Epithelial cell of proximal tubule (primary cell): ENCODE measurements around the gene RPTOR. TPM values are rescaled to one million over a fixed set of nuclear protein-coding genes. Genes with fewer than 3 reads are reported as not detected.

Experiments used
- DNase-seq: peaks from one replicate; pipeline ENCODE4 v3.0.0-alpha.2; 2011; ENCODE audit warnings: low read depth
- H3K4me3 ChIP-seq: 2 replicates; pipeline ENCODE4 v1.5.1; 2011; ENCODE audit warnings: low read depth, mild to moderate bottlenecking, low read length
- total RNA-seq: library from RNA; depleted of rRNA; stranded (reverse); fragments of >200 nt; gene quantifications from 2 replicates; pipeline ENCODE4 v1.2.3, GENCODE V29; 2015
- TF ChIP-seq, protein P1 (sequence below): conservative IDR thresholded peaks from 2 replicates; pipeline ENCODE4 v1.5.1; 2012; ENCODE audit warnings: low read depth, mild to moderate bottlenecking, low read length

Gene RPTOR
- total RNA-seq, 1 donor from 2014 or later: 24.4 TPM

DNA sequence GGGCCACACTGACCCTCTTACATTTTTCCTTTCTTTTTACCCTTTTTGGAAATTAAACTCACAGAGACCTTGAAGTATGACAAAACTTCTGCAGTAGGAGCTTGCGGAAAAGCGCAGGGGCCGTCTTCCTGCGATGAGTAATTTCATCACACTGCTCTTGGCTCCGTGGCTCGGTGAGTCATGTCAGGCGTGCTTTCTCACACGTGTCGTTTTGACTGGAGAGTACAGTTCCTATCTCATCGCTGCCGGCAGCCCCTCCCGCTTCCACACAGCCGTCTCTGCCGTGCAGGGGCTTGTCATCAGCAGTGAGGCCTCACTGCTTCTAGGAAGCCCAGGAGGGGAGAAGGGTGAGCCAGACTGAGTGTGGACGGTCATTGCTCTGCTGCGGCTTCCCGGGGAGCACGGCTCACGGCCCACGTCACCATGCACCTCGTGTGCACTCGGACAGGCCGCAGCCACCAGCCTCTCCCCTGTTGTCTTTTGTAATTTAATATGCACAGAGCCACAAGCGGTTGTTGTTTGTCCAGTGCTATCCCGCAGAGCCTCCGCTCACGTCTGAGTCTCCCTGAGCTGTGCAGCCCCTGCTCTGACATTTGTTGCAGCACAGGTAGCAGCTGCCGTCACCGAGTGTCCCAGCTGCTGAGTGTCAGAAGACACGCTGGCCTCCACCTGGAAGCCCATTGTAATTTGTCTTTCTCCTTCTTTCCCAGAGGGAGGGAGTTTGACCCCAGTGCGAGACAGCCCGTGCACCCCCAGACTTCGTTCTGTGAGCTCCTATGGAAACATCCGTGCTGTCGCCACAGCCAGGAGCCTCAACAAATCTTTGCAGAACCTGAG lies 347.6 kb downstream of the RPTOR start:
- no peak for DNase-seq
- TF ChIP-seq, protein P1, sequence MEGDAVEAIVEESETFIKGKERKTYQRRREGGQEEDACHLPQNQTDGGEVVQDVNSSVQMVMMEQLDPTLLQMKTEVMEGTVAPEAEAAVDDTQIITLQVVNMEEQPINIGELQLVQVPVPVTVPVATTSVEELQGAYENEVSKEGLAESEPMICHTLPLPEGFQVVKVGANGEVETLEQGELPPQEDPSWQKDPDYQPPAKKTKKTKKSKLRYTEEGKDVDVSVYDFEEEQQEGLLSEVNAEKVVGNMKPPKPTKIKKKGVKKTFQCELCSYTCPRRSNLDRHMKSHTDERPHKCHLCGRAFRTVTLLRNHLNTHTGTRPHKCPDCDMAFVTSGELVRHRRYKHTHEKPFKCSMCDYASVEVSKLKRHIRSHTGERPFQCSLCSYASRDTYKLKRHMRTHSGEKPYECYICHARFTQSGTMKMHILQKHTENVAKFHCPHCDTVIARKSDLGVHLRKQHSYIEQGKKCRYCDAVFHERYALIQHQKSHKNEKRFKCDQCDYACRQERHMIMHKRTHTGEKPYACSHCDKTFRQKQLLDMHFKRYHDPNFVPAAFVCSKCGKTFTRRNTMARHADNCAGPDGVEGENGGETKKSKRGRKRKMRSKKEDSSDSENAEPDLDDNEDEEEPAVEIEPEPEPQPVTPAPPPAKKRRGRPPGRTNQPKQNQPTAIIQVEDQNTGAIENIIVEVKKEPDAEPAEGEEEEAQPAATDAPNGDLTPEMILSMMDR: no peak
- no peak overlapping the region for H3K4me3 ChIP-seq

DNA sequence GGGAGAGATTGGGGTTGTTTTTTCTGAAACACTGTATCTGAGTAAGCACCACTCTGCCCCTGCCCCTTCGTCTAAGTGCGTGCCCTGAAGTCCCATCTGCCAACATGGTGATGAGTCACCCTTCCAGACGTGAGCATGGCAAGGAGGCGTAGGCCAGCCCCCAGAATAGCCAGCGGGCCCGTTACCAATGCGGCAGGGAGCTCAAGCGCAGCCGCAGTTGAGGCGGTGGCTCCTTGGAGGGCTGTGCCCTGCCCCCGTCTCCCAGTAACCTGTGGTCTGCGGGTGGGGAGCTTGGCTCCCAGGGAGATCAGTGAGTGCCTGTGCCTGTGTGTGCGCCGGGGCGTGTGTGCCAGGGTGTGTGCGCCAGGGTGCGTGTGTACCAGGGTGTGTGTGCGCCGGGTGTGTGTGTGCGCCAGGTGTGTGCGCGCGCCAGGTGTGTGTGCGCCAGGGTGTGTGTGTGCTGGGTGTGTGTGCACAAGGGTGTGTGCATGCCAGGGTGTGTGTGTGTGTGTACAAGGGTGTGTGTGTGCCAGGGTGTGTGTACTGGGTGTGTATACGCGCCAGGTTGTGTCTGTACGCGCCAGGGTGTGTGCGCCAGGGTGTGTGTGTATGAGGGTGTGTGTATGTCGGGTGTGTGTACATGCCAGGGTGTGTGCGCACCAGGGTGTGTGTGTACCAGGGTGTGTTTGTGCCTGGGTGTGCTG lies 348.4 kb downstream of the RPTOR start:
- no peak for DNase-seq
- no peak overlapping the region for H3K4me3 ChIP-seq
- TF ChIP-seq, protein P1: no peak

DNA sequence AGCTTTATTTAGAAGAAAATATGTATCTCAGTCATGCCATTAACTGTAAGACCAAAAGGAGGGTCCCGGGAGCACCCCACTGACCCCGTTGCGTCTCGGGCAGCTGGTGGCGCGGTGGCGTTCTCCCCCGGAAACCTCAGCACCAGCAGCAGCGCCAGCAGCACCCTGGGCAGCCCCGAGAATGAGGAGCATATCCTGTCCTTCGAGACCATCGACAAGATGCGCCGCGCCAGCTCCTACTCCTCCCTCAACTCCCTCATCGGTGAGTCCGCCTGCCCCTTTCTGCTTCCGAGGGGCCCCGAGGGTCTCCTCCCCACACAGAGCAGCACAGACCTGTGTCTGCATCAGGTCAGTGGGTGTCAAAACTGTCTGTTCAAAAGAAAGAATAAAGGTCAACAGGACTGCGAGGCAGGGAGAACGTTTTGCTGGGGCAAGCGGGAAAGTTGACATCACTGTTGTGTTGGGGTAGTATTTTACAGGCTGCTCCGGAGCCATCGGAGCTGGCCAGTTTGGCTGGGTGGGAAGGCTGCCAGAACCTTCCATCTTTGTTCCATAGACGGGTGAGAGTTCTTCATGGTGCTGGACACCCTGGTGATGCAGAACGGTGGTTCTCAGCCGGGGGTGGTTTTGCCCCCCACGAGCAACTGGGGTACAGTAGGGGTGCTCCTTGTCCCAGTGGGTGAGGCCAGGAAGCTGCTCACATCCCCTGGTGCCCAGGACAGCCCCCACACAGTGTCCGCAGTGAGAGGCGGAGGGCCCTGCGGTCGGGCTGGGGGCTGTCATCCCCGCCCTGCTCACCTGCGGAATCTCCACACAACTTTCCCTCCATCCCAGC lies 349.2 kb downstream of the RPTOR start:
- DNase-seq: no peak
- TF ChIP-seq, protein P1: no peak

DNA sequence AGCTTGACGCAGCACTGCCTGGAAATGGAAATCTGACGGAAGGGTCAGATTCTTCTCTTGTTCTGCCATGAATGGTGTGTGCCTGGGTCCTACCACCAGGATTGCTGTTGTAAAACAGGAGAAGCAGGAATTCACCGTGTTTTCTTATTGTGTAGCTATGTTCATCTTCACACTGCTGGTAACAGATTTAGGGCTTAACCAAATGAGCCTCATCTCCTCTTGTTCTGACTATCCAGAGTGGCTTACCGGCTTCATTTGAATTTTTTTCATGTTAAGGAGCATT lies 349.7 kb downstream of the RPTOR start:
- no peak overlapping the region for H3K4me3 ChIP-seq
- TF ChIP-seq, protein P1: peak; percentile 13
- DNase-seq: no peak

More for the DNA sequence above, 349.2 kb downstream of the RPTOR start:
- no peak overlapping the region for H3K4me3 ChIP-seq

DNA sequence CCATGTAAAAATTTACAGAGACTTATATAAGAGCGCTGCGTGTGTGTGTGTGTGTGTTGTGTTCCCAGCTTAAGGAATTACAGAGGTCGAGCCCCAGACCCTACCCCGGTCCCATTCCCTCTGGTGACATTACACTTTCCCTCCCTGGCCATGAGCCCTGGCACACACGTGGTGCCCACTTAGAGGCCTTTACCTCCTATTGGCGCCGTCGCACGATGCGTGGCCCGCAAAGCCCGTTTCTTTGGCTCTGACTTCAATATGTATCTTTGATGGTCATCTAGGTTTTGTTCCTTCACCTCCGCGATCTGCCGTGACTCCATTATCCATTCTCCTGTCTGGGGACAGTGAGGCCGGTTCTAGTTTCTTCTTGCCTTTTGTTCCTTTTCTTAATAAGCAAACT lies 350.1 kb downstream of the RPTOR start:
- H3K4me3 ChIP-seq: no peak overlapping the region
- no peak for DNase-seq
- TF ChIP-seq, protein P1: no peak

DNA sequence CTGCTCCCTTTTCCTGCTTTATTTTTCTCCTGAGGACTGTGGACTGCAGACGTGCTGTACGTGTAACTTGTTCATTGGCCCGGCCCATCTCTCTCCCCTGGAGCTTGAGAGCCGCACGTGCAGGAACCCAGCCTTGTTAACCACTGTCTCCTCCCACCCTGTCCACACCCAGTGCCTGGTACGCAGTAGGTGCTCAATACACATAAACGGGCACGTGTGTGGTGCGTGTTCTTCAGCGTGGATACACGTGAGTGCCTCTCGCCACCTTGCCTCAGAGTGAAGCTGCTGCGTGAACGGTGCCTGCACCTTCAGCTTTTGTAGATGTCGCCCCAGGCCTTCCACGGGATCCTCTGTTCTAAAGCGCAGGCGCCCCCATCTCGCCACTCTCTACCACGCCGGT lies 350.7 kb downstream of the RPTOR start:
- TF ChIP-seq, protein P1: no peak
- no peak overlapping the region for H3K4me3 ChIP-seq
- DNase-seq: no peak
